Measurements from ENCODE around the gene CCL5.

Gene CCL5

DNA sequence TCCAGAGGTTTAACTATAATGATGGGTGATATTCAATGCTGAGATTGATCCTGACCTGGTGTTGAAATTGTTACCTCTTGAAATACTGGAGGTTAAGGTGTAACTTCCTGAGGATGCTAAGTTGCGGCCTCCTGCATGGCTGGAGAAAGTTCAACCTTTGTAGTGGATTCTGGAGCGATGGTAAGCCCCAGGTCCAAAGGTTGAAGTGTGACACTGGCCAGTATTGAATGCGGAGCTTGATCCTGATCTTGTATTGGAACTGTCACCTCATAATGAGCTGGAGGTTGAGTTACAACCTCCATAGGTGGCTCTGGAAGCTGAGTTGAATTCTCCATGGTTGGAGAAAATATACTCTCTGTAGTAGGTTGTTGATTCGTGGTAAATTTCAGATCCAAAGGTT, 33.4 kb upstream of the CCL5 start:
- TF ChIP-seq, protein P1, sequence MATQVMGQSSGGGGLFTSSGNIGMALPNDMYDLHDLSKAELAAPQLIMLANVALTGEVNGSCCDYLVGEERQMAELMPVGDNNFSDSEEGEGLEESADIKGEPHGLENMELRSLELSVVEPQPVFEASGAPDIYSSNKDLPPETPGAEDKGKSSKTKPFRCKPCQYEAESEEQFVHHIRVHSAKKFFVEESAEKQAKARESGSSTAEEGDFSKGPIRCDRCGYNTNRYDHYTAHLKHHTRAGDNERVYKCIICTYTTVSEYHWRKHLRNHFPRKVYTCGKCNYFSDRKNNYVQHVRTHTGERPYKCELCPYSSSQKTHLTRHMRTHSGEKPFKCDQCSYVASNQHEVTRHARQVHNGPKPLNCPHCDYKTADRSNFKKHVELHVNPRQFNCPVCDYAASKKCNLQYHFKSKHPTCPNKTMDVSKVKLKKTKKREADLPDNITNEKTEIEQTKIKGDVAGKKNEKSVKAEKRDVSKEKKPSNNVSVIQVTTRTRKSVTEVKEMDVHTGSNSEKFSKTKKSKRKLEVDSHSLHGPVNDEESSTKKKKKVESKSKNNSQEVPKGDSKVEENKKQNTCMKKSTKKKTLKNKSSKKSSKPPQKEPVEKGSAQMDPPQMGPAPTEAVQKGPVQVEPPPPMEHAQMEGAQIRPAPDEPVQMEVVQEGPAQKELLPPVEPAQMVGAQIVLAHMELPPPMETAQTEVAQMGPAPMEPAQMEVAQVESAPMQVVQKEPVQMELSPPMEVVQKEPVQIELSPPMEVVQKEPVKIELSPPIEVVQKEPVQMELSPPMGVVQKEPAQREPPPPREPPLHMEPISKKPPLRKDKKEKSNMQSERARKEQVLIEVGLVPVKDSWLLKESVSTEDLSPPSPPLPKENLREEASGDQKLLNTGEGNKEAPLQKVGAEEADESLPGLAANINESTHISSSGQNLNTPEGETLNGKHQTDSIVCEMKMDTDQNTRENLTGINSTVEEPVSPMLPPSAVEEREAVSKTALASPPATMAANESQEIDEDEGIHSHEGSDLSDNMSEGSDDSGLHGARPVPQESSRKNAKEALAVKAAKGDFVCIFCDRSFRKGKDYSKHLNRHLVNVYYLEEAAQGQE (IDR thresholded peaks at IDR 0.05; ENCODE audit: insufficient read depth in 1 of 2, low read depth in 2 of 2, low read length in 2 of 2), result no peak
- TF ChIP-seq TAF1 (IDR thresholded peaks at IDR 0.05; ENCODE audit: borderline replicate concordance, insufficient read depth, low read length), result no peak
- no peak for TF ChIP-seq POLR2AphosphoS5 (IDR thresholded peaks at IDR 0.05; ENCODE audit: low read depth, low read length)
- no peak for TF ChIP-seq SIN3A (IDR thresholded peaks at IDR 0.05; ENCODE audit: borderline replicate concordance, insufficient read depth, low read length)
- TF ChIP-seq FOXP2 (optimal IDR thresholded peaks at IDR 0.05; ENCODE audit: borderline replicate concordance, extremely low read depth, extremely low read length, insufficient read depth), result no peak

GRCh38 chr17:35912942-35913341, 32.8 kb upstream of the CCL5 start:
- TF ChIP-seq FOXP2 (optimal IDR thresholded peaks at IDR 0.05; ENCODE audit: borderline replicate concordance, extremely low read depth, extremely low read length, insufficient read depth) (no peak), POLR2AphosphoS5 (IDR thresholded peaks at IDR 0.05; ENCODE audit: low read depth, low read length) (no peak), SIN3A (IDR thresholded peaks at IDR 0.05; ENCODE audit: borderline replicate concordance, insufficient read depth, low read length) (no peak), TAF1 (IDR thresholded peaks at IDR 0.05; ENCODE audit: borderline replicate concordance, insufficient read depth, low read length) (no peak)
- TF ChIP-seq, protein P1 (IDR thresholded peaks at IDR 0.05; ENCODE audit: insufficient read depth in 1 of 2, low read depth in 2 of 2, low read length in 2 of 2), result no peak

DNA sequence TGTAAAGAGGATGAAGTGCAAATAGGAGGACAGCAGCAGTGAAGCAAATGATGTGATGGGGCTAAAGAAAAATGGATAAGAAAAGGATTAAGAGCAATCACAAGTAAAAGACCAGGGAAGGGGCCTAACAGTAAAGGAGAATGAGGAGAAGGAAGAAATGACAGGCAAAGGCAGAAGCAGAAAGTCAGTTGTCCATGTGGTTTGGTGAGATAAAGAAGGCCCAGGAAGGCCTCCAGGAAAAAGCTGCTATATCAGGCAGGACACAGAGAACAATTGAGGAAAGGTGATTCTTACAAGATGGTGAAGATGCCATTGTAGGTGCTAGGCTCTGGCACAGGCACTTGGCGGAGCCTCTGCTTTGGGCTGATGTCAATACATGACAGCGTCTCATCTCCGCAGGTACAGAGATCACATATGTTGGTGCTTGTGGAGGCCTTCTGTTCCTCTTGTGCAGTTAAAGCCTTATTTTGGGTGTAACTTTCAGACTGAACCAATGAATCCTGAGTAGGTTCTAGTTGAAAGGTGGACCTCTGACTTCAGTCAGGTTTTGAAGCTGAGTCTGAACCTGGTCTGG, 32.3 kb upstream of the CCL5 start:
- TF ChIP-seq POLR2AphosphoS5 (IDR thresholded peaks at IDR 0.05; ENCODE audit: low read depth, low read length) (no peak), SIN3A (IDR thresholded peaks at IDR 0.05; ENCODE audit: borderline replicate concordance, insufficient read depth, low read length) (no peak), FOXP2 (optimal IDR thresholded peaks at IDR 0.05; ENCODE audit: borderline replicate concordance, extremely low read depth, extremely low read length, insufficient read depth) (no peak), TAF1 (IDR thresholded peaks at IDR 0.05; ENCODE audit: borderline replicate concordance, insufficient read depth, low read length) (no peak)
- TF ChIP-seq, protein P1 (IDR thresholded peaks at IDR 0.05; ENCODE audit: insufficient read depth in 1 of 2, low read depth in 2 of 2, low read length in 2 of 2), result no peak

DNA sequence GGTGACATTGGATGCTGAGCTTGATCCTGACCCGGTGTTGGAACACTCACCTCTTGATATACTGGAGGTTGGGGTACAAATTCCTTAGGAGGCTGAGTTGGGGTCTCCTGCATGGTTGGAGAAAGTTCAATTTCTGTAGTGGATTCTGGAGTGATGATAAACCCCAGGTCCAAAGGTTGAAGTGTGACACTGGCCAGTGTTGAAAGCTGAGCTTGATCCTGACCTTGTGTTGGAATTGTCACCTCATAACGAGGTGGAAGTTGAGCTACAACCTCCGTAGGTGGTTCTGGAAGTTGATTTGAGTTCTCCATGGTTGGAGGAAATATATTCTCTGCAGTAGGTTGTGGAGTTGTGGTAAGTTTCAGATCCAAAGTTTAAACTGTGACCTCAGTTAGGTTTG, 29.2 kb upstream of the CCL5 start:
- TF ChIP-seq POLR2AphosphoS5 (IDR thresholded peaks at IDR 0.05; ENCODE audit: low read depth, low read length) (no peak), SIN3A (IDR thresholded peaks at IDR 0.05; ENCODE audit: borderline replicate concordance, insufficient read depth, low read length) (no peak), TAF1 (IDR thresholded peaks at IDR 0.05; ENCODE audit: borderline replicate concordance, insufficient read depth, low read length) (no peak), FOXP2 (optimal IDR thresholded peaks at IDR 0.05; ENCODE audit: borderline replicate concordance, extremely low read depth, extremely low read length, insufficient read depth) (no peak)
- TF ChIP-seq, protein P1 (IDR thresholded peaks at IDR 0.05; ENCODE audit: insufficient read depth in 1 of 2, low read depth in 2 of 2, low read length in 2 of 2), result no peak

Measured in PFSK-1 (cell line).